ENCODE measurements around the gene PGAP3. TPM values are rescaled to one million over a fixed set of nuclear protein-coding genes. Genes with fewer than 3 reads are reported as not detected.
"Not testable (repeated sequence)": the region's sequence is repeated elsewhere in the genome, so short reads cannot be mapped to it uniquely, and the experiment has no call there.

PGAP3 gene
- total RNA-seq, 3 donors from 2014 or later: 11.7 to 23.7 (median 21.6) TPM

DNA sequence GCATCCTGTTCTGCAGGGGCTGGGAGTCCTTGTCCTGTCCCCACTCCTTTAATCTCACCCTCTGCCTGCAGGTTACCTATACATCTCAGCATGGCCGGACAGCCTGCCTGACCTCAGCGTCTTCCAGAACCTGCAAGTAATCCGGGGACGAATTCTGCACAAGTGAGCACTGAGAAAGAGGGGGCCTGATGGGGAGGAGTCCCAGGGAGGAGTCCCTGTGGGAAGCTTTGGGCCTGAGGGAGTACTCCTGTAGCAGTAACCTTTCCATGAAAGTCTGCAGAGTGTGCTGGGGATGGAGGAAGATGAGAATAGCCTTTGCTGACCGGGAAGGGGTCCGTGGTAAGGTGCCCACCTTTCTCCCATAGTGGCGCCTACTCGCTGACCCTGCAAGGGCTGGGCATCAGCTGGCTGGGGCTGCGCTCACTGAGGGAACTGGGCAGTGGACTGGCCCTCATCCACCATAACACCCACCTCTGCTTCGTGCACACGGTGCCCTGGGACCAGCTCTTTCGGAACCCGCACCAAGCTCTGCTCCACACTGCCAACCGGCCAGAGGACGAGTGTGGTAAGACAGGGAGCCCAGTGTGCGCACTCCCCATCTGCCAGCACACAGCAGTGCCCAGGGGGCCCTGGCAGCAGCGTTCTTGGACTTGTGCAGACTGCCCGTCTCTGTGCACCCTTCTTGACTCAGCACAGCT lies 27.7 kb upstream of the PGAP3 start:
- Histone ChIP-seq H3K27me3 (no peaks in the 10 kb centered on the region), H3K9me3 (no peaks in the 10 kb centered on the region), H3K27ac (peak overlapping the region; percentile 93 to 95), H3K4me1 (peaks cover 0 to 4% of the 10 kb centered on the region in 2 donors), H3K36me3 (no peaks in the 10 kb centered on the region), H3K4me3 (no peak overlapping the region)
- TF ChIP-seq, protein P1, sequence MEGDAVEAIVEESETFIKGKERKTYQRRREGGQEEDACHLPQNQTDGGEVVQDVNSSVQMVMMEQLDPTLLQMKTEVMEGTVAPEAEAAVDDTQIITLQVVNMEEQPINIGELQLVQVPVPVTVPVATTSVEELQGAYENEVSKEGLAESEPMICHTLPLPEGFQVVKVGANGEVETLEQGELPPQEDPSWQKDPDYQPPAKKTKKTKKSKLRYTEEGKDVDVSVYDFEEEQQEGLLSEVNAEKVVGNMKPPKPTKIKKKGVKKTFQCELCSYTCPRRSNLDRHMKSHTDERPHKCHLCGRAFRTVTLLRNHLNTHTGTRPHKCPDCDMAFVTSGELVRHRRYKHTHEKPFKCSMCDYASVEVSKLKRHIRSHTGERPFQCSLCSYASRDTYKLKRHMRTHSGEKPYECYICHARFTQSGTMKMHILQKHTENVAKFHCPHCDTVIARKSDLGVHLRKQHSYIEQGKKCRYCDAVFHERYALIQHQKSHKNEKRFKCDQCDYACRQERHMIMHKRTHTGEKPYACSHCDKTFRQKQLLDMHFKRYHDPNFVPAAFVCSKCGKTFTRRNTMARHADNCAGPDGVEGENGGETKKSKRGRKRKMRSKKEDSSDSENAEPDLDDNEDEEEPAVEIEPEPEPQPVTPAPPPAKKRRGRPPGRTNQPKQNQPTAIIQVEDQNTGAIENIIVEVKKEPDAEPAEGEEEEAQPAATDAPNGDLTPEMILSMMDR (IDR thresholded peaks at IDR 0.05): no peak
- no peak for TF ChIP-seq POLR2AphosphoS5 (IDR thresholded peaks at IDR 0.05)
- no peak for TF ChIP-seq POLR2A (IDR thresholded peaks at IDR 0.05)
- DNase-seq (ENCODE audit: low spot score in 2 of 2): no peak
- intact Hi-C loops (cut with DNase I; ENCODE audit: low total_unique reads): no loop called here

DNA sequence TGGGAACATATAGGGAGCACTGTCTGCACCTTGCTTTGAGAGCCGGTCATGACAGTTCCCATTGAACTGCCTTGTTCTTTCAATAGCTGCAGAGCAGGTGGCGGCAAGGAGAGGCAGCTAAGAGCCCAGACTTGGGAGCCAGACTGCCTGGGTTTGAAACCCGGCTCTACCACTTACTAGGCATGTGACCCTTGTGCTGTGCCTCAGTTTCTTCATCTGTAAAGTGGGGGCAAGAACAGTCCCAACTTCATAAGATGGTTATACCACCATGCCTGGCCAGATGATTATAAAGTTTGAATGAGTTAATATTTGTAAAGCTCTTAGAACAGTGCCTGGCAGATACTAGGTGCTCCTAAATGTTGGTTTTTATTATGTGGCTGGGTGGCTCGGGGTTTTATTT lies 26.4 kb upstream of the PGAP3 start:
- peaks cover 0 to 4% of the 10 kb centered on the region in 2 donors for H3K4me1 ChIP-seq
- no peak overlapping the region for H3K4me3 ChIP-seq
- DNase-seq (ENCODE audit: low spot score in 2 of 2): no peak
- no peaks in the 10 kb centered on the region for H3K27me3 ChIP-seq
- peak overlapping the region in 1 of 2 donors; percentile 1 for H3K27ac ChIP-seq
- no peaks in the 10 kb centered on the region for H3K36me3 ChIP-seq
- TF ChIP-seq POLR2A (IDR thresholded peaks at IDR 0.05) (no peak), POLR2AphosphoS5 (IDR thresholded peaks at IDR 0.05) (no peak)
- TF ChIP-seq, protein P1 (IDR thresholded peaks at IDR 0.05): no peak
- H3K9me3 ChIP-seq: no peaks in the 10 kb centered on the region
- intact Hi-C loops (cut with DNase I; ENCODE audit: low total_unique reads): no loop called here

DNA sequence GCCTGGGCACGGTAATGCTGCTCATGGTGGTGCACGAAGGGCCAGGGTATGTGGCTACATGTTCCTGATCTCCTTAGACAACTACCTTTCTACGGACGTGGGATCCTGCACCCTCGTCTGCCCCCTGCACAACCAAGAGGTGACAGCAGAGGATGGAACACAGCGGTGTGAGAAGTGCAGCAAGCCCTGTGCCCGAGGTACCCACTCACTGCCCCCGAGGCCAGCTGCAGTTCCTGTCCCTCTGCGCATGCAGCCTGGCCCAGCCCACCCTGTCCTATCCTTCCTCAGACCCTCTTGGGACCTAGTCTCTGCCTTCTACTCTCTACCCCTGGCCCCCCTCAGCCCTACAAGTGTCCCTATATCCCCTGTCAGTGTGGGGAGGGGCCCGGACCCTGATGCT lies 24.0 kb upstream of the PGAP3 start:
- no peak for TF ChIP-seq POLR2A (IDR thresholded peaks at IDR 0.05)
- TF ChIP-seq POLR2AphosphoS5 (IDR thresholded peaks at IDR 0.05): no peak
- TF ChIP-seq, protein P1 (IDR thresholded peaks at IDR 0.05): no peak
- Histone ChIP-seq H3K4me3 (no peak overlapping the region), H3K27me3 (no peaks in the 10 kb centered on the region), H3K9me3 (no peaks in the 10 kb centered on the region), H3K27ac (no peak overlapping the region), H3K4me1 (peaks cover under 1 to 13% of the 10 kb centered on the region in 2 donors), H3K36me3 (peaks cover 5% of the 10 kb centered on the region)
- intact Hi-C loops (cut with DNase I; ENCODE audit: low total_unique reads): no loop called here
- no peak for DNase-seq (ENCODE audit: low spot score in 2 of 2)

DNA sequence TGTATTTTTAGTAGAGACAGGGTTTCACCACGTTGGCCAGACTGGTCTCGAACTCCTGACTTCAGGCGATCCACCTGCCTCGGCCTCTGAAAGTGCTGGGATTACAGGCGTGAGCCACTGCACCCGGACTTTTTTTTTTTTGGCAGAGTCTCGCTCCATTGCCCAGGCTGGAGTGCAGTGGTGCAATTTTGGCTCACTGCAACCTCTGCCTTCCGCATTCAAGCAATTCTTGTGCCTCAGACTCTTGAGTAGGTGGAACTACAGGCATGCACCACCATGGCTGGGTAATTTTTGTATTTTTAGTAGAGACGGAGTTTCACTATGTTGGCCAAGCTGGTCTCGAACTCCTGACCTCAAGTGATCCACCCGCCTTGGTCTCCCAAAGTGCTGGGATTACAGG lies 23.2 kb upstream of the PGAP3 start:
- intact Hi-C loops (cut with DNase I; ENCODE audit: low total_unique reads): not testable (repeated sequence)

DNA sequence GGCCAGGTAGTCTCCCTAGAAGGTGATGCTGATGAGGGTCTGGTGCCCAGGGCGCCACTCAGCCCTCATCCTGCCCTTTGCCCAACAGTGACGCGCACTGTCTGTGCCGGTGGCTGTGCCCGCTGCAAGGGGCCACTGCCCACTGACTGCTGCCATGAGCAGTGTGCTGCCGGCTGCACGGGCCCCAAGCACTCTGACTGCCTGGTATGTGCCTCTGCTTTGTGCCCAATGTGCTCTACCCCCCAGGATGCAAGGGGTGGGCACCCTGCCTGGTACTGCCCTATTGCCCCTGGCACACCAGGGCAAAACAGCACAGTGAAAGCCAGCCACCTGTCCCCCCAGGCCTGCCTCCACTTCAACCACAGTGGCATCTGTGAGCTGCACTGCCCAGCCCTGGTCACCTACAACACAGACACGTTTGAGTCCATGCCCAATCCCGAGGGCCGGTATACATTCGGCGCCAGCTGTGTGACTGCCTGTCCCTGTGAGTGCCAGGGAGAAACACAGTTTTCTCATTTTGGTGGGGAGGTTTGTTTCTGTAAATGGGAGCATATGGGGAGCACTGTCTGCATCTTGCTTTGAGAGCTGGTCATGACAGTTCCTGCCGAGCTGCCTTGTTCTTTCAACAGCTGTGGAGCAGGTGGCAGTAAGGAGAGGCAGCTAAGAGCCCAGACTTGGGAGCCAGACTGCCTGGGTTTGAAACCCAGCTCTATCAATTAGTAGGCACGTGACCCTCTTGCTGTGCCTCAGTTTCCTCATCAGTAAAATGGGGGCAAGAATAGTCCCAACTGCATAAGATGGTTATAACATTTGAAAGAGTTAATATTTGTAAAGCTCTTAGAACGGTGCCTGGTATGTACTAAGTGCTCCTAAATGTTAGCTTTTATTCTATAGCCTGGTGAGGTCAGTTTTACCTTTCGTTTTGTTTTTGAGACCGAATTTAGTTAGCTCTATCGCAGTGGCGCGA lies 22.4 kb upstream of the PGAP3 start:
- Histone ChIP-seq H3K9me3 (no peaks in the 10 kb centered on the region), H3K4me3 (no peak overlapping the region), H3K27me3 (no peaks in the 10 kb centered on the region), H3K36me3 (peaks cover 5% of the 10 kb centered on the region), H3K4me1 (peaks cover under 1 to 25% of the 10 kb centered on the region in 2 donors), H3K27ac (peak overlapping the region in 1 of 2 donors; percentile 98)
- no peak for DNase-seq (ENCODE audit: low spot score in 2 of 2)
- TF ChIP-seq POLR2AphosphoS5 (IDR thresholded peaks at IDR 0.05): no peak
- TF ChIP-seq, protein P1 (IDR thresholded peaks at IDR 0.05): no peak
- no peak for TF ChIP-seq POLR2A (IDR thresholded peaks at IDR 0.05)
- intact Hi-C loops (cut with DNase I; ENCODE audit: low total_unique reads): no loop called here

More for the DNA sequence above, 23.2 kb upstream of the PGAP3 start:
- not testable (repeated sequence) for H3K27ac ChIP-seq; H3K4me3 ChIP-seq; DNase-seq (ENCODE audit: low spot score in 2 of 2); H3K36me3 ChIP-seq; H3K9me3 ChIP-seq; H3K27me3 ChIP-seq
- H3K4me1 ChIP-seq: peaks cover 0 to 21% of the 10 kb centered on the region in 2 donors

Data from breast epithelium (tissue), 4 donors.